Stimulated activated naive CD8-positive, alpha-beta T cell treated with anti-CD3 and anti-CD28 coated beads, Interleukin-15, amount 100 ng/mL, for 72 hours (primary cell): ENCODE data around the gene GAPDHS.
A peak's percentile ranks its signal among the peaks of the same experiment; 100 is the strongest.

Source experiments
- ATAC-seq: fragments of 150-1000 bp; cut with Tn5 transposase; 2 replicates; pipeline ENCODE4 v1.10.0; 2021; ENCODE audit warnings: mild to moderate bottlenecking, moderate library complexity
- DNase-seq, 2 donors: peaks; one replicate each; pipeline ENCODE4 v3.0.0; 2021 to 2022
- H3K27ac Mint-ChIP-seq, 2 donors: one replicate each; pipeline ENCODE4 v1.8.0; 2022; ENCODE audit warnings: mild to moderate bottlenecking in 2 of 2, mixed read lengths in 2 of 2, moderate library complexity in 2 of 2
- H3K27me3 Mint-ChIP-seq: one replicate; pipeline ENCODE4 v1.8.0; 2022; ENCODE audit warnings: mixed read lengths
- H3K4me1 Mint-ChIP-seq: one replicate; pipeline ENCODE4 v1.8.0; 2022; ENCODE audit warnings: mild to moderate bottlenecking, mixed read lengths
- H3K4me3 Mint-ChIP-seq, 2 donors: one replicate each; pipeline ENCODE4 v1.8.0; 2022; ENCODE audit warnings: mild to moderate bottlenecking in 2 of 2, mixed read lengths in 2 of 2, moderate library complexity in 1 of 2
- H3K9me3 Mint-ChIP-seq, 2 donors: one replicate each; pipeline ENCODE4 v1.8.0; 2022; ENCODE audit warnings: mixed read lengths in 2 of 2

The GAPDHS gene

DNA sequence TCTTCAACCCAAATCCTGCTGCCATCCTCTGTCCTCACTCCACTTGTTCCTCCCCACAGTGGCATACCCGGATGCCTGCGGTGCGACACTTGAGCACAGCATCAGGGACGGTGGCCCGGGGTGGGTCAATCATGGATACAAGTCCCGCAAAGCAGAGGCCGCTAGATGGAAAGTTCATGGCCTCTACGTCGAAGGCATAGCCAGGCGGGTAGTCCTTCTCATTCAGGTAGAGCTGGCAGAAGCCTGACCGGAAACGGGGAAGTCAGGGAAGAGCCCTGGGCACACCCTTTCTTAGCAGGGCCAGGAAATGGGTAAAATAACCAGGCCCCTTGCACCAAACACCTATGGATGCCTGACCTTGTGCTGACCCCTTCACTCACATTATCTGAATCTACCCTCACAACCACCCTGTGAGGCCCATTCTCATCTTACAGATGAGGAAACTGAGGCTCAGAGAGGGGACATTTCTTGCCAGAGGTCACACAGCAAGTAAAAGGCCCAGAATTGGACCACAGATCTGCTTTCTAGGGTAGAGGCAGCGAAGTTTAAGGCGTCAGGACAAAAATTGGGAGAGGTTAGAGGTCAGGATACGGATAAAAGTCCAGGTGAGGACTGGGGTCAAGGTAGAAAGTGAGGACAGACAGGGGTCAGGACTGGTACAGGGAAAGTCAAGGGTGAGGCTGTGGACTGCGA is 23.7 kb downstream of the GAPDHS start:
- Mint-ChIP-seq H3K4me1 (peaks cover 18% of the 10 kb centered on the region), H3K4me3 (peak overlapping the region; percentile 14 to 67), H3K27ac (no peak overlapping the region), H3K27me3 (peaks cover 65% of the 10 kb centered on the region), H3K9me3 (no peaks in the 10 kb centered on the region)
- DNase-seq (no peak), ATAC-seq (no peak)

DNA sequence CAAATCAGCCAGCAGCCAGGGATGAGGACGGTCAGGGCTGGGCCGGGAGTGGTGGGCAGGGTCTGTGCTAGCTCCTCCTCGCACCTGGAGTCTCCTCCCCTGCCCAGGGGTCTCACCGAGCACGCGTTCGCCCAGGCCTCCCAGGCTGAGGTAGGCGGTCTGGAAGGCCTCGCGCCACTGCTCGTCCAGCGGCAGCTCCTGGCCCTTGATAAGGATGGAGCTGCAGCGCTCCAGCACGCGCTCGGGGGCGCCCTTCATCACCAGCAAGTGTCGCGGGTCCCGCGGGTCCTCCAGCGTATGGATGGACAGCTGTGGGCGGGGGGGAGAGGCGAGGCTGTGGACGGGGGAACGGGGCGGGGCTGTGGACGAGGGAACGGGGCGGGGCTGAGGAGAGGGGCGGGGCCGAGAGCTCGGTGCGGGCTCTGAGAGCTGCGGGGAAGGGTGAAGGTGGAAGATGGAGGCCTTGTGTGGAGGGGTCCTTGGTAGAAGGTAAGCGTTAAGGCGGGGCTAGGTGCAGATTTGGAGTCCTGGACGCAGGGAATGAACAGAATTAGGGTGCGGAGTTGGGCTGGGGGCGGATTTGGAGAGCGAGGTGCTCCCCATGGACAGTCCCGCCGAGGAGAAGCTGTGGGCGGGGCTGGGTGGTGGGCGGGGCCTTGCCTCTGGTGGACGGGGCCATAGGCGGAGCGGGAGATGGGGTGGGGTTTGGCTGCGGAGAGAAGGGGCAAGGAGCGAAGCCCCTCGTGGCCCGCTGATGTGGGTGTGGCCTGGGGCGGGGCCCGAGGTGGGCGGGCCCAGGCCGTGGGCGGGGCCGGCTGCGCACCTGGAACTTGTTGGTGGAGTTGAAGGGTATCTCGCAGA is 24.5 kb downstream of the GAPDHS start:
- no peaks in the 10 kb centered on the region for H3K9me3 Mint-ChIP-seq
- peaks cover 18% of the 10 kb centered on the region for H3K4me1 Mint-ChIP-seq
- no peak overlapping the region for H3K27ac Mint-ChIP-seq
- peak; percentile 54 to 61 for DNase-seq
- ATAC-seq, result peak; percentile 72
- H3K27me3 Mint-ChIP-seq, result peaks cover 73% of the 10 kb centered on the region
- peak overlapping the region; percentile 83 to 88 for H3K4me3 Mint-ChIP-seq

DNA sequence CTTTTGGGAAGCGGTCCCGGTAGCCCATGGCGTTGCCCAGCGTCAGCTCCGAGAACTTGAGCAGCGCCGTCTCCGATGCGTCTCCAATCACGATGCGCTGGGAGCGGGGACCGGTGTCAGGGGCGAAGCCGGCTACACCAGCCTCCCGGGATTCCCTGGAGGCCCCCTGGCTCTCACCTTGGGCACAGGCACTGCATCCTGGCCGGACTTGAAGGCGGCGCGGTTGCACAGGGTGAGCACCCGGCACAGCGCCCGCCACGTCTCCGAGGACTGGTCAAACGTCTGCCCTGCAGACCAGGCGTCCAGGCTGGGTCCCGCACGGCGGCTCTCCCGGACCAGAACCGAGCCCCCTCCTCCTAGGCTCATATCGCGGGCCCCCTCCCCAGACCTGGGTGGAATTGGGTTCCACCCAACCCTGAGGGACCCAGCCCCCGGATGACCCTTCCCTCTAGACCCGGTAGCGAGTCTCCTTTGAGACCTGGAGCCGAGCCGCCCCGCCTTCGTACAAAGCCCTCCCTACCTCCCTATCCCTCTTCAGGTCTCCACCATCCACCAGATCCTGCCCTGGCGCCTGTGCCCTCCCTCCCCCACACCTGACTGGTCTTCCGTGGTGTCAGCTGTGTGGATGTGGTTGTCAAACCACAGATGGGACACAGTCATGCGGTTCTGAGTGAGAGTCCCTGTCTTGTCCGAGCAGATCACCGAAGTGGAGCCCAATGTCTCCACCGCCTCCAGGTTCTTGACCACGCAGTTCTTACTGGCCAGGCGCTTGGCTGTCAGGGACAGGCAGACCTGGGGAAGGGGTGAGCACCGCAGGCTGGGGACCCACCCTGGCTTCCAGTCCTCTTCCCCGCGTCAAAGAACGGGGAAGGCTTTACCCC is 25.4 kb downstream of the GAPDHS start:
- Mint-ChIP-seq H3K4me3 (peak overlapping the region; percentile 83 to 88), H3K27me3 (peaks cover 82% of the 10 kb centered on the region), H3K4me1 (peaks cover 18% of the 10 kb centered on the region), H3K9me3 (no peaks in the 10 kb centered on the region), H3K27ac (no peak overlapping the region)
- no peak for ATAC-seq
- no peak for DNase-seq

DNA sequence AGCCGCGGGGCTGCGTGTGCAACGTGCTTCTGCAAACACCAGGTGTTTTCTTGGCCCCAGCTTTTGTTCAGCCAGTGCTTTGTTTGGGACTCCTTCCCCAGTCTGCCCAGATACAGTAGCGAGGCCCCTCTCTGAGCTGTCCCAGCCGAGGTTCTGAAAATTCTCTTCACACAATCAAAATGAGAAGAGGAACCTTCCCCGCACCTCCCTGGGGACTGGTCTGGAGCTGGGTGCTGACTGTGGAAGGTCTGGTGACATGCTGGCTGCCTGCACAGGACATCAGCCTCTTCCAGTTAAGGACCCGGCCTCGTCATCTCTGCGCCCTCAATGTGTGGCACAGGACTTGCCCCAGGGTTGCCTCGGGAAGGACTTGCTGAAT is 26.0 kb downstream of the GAPDHS start:
- peaks cover 83% of the 10 kb centered on the region for H3K27me3 Mint-ChIP-seq
- ATAC-seq (no peak), DNase-seq (no peak)
- H3K4me3 Mint-ChIP-seq, result no peak overlapping the region
- no peak overlapping the region for H3K27ac Mint-ChIP-seq
- H3K4me1 Mint-ChIP-seq, result peaks cover 18% of the 10 kb centered on the region
- no peaks in the 10 kb centered on the region for H3K9me3 Mint-ChIP-seq

DNA sequence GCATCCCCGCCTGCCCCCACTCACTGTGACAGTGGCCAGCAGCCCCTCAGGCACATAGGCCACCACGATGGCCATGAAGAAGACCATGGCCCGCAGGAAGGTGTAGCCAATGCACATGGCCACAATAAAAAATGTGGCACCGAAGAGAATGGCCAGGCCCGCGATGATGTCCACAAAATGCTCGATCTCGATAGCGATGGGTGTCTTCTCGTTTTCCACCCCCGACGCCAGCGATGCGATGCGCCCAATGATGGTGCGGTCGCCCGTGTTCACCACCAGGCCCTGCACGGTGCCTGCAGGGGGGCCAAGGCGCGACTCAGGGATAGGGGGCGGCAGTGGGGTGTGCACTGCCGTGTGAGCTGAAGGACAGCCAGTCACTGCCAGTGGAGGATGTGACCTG is 26.5 kb downstream of the GAPDHS start:
- Mint-ChIP-seq H3K4me1 (peaks cover 18% of the 10 kb centered on the region), H3K27ac (no peak overlapping the region), H3K4me3 (no peak overlapping the region), H3K9me3 (no peaks in the 10 kb centered on the region), H3K27me3 (peaks cover 83% of the 10 kb centered on the region)
- no peak for DNase-seq
- ATAC-seq, result no peak

DNA sequence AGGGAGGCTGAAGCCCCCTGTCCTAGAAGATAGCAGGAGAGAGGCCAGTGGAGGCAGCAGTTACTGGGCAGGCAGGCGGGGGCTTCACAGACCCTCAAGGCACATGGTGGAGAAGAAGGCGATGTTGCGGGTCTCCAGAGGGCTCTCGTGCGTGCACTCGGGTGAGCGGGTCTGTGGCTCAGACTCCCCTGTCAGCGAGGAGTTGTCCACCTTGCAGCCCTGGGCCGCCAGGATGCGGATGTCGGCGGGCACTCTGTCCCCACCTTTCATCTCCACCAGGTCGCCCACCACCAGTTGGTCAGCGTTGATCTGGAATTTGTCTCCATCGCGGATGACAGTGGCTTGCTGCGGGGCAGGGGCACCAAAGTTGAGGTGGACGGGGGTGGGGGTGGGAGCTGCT is 27.0 kb downstream of the GAPDHS start:
- peaks cover 18% of the 10 kb centered on the region for H3K4me1 Mint-ChIP-seq
- peaks cover 86% of the 10 kb centered on the region for H3K27me3 Mint-ChIP-seq
- H3K4me3 Mint-ChIP-seq, result no peak overlapping the region
- H3K9me3 Mint-ChIP-seq, result no peaks in the 10 kb centered on the region
- DNase-seq (no peak), ATAC-seq (no peak)
- no peak overlapping the region for H3K27ac Mint-ChIP-seq

DNA sequence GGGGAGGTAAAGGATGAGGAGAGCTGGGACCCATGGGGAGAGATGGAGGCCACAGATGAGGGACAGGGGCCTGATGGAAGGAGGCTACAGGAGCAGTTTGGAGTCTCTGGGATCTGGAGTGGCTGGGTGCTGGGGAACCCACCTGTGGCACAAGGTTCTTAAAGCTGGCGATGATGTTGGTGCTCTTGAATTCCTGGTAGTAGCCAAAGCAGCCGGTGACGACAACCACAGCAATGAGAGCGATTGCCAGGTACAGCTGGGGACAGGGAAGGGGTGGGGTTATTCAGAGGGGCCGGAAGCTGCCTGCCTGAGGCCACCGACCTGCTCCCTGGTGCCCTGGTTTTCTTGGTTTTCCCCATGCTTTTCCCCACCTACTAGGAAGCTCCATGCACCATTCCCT is 27.4 kb downstream of the GAPDHS start:
- Mint-ChIP-seq H3K27ac (no peak overlapping the region), H3K4me1 (peaks cover 18% of the 10 kb centered on the region), H3K9me3 (no peaks in the 10 kb centered on the region), H3K4me3 (no peak overlapping the region), H3K27me3 (peaks cover 86% of the 10 kb centered on the region)
- no peak for DNase-seq
- ATAC-seq, result no peak

DNA sequence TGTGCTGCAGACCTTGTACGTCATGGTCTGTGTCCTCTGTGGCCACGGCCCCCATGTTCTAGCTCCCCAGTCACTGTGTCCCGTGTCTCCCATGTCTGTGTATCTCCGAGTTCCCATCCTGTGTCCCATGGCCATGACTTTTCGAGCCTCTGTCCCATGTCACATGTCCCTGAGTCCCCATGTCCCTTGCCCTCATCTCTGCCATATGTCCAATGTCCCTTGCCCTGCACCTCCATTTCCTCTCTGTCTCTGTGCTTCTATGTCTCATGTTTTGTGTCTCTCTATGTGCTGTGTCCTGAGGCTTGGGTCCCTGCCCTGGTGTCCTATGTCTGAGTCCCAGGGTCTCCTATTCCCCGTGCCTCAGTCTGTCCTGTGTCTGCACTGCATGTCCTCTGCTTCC is 28.2 kb downstream of the GAPDHS start:
- ATAC-seq, result no peak

DNA sequence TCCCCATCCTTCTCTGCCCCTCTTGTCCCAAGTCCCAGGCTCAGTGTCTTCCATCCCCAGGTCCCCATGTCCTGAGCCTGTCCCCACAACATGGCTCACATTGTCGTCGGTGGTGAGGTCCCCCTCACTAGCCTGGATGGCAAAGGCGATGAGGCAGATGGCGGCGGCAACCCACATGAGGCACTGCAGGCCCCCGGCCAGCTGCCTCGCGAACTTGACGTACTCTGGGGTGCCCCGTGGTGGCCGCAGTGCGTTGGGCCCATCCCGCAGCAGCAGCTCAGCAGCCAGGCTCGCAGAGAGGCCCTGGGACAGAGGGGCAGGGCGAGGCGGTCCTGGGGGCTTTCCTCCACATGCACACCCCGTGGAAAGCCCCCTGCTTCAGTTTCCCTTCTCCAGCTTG is 29.1 kb downstream of the GAPDHS start:
- Mint-ChIP-seq H3K4me1 (peaks cover 14% of the 10 kb centered on the region), H3K9me3 (no peaks in the 10 kb centered on the region), H3K4me3 (no peak overlapping the region), H3K27ac (no peak overlapping the region), H3K27me3 (peaks cover 76% of the 10 kb centered on the region)
- DNase-seq (no peak), ATAC-seq (no peak)

More for the DNA sequence above, 28.2 kb downstream of the GAPDHS start:
- Mint-ChIP-seq H3K4me3 (no peak overlapping the region), H3K4me1 (peaks cover 18% of the 10 kb centered on the region), H3K27me3 (peaks cover 78% of the 10 kb centered on the region), H3K27ac (no peak overlapping the region), H3K9me3 (no peaks in the 10 kb centered on the region)
- no peak for DNase-seq

DNA sequence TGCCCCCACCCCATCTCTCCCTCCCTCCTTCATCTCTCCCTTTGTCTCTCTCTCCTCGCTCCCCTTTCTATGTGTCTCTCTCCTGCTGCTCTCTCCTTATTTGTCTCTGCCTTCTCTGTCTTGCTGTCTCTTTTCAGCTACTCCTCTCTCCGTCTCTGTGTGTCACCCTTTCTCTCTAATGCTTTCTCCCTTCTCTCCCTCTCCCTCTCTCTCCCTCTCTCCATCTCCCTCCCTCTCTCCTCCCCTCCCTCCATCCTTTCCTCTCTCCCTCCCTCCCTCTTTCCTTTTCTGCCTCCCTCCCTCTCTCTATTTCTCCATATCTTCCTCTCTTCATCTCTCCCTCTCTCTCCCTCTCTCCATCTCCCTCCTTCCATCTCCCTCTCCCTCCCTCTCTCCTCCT is 29.5 kb downstream of the GAPDHS start:
- Mint-ChIP-seq H3K4me1 (peaks cover 9% of the 10 kb centered on the region), H3K27ac (no peak overlapping the region), H3K9me3 (no peaks in the 10 kb centered on the region), H3K4me3 (no peak overlapping the region), H3K27me3 (peaks cover 76% of the 10 kb centered on the region)
- DNase-seq, result no peak
- ATAC-seq, result no peak

DNA sequence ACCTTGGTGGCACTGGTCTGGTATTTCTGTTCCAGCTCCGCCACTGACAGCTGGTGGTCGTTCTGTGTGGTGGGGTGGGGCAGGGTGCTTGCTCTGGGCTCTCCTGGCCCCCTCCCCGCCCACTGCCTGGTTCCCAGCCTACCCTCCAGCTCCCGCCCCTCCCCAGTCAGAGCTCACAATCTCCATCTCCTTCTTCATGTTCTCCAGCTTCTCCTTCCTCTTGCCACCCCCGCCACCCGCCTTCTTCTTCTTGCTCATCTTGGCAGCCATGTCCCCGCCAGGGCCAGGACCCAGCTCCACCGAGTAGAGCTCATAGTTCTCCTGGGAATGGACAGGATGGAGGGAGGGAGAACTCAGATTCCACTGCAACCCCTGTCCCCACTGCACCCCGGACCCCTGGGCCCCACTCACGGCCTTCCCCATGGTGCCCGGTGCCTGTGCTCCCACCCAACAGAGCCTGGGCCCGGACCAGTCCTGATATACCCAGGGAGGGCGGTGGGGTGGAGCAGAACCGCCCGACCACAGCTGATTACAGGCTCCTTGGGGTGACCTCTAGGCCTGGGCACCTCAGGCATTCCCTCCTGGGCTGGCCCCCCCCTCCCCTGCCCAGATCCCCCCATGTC is 30.1 kb downstream of the GAPDHS start, which contains the start of gene ATP4A:
ATP4A (minus strand) TSS at position 452 of the 623 bp plus-strand sequence; CDS start at position 423, 29 bp downstream.
- Mint-ChIP-seq H3K9me3 (no peaks in the 10 kb centered on the region), H3K4me3 (no peak within 1 kb of the TSS), H3K27ac (no peak within 1 kb of the TSS), H3K4me1 (peaks cover 6% of the 10 kb centered on the region), H3K27me3 (peaks cover 74% of the 10 kb centered on the region)
- no peak for DNase-seq
- ATAC-seq, result peak; percentile 29

DNA sequence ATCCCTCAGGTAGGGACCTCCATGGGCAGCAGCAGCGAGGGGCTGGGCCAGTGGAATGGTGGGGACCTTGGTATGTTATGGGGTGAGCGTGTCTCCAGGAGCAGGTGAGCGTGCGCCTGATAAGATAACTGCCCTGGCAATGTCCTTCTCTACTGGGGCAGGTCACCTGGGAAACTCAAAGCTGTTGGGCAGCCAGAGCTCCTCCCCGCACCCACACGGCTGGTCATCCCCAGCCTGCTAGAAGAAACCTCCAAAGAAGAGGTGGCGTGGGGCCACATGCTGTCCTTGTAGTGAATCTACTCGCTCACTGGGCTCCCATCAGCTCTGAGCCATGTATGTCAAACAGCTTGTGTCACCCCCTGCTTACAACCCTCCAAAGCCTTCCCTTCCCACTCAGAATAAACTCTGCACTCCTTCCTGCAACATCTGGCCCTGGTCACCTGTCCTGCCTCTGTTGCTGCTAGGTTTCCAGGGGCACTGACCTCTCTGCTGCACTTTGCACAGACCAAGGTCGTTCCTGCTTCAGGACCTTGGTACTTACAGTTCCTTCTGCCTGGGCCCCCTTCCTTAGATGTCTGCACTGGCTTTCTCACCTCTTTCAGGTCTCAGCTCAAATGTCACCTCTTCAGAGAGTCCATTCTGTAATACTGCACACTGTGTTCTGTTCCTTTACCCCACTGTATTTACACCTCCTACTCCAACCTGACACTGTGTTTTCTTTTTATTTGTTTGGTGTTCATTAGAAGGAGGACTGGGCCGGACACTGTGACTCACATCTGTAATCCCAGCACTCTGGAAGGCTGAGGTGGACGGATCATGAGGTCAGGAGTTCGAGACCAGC is 32.0 kb downstream of the GAPDHS start:
- Mint-ChIP-seq H3K4me3 (no peak overlapping the region), H3K9me3 (no peaks in the 10 kb centered on the region), H3K27me3 (peaks cover 59% of the 10 kb centered on the region), H3K4me1 (no peaks in the 10 kb centered on the region), H3K27ac (peak overlapping the region in 1 of 2 donors; percentile 9)
- no peak for ATAC-seq
- DNase-seq, result no peak

DNA sequence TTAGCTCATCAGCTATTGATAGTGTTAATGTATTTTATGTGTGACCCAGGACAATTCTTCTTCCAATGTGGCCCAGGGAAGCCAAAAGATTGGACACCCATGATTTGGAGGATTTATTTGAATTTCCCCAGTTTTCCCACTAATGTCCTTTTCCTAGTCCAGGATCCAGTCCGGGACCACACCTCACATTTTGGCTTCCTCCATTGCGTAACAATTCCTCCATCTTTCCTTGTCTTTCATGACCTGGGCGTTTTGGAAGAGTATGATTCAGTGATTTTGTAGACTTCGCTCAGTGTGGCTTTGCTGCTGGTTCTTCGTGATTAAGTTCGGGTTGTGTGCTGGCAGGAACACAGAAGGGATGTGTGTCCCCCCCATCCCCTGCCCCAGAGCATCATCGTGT is 33.5 kb downstream of the GAPDHS start:
- ATAC-seq, result no peak
- Mint-ChIP-seq H3K27me3 (peaks cover 59% of the 10 kb centered on the region), H3K9me3 (no peaks in the 10 kb centered on the region), H3K27ac (no peak overlapping the region), H3K4me1 (no peaks in the 10 kb centered on the region), H3K4me3 (no peak overlapping the region)
- no peak for DNase-seq

DNA sequence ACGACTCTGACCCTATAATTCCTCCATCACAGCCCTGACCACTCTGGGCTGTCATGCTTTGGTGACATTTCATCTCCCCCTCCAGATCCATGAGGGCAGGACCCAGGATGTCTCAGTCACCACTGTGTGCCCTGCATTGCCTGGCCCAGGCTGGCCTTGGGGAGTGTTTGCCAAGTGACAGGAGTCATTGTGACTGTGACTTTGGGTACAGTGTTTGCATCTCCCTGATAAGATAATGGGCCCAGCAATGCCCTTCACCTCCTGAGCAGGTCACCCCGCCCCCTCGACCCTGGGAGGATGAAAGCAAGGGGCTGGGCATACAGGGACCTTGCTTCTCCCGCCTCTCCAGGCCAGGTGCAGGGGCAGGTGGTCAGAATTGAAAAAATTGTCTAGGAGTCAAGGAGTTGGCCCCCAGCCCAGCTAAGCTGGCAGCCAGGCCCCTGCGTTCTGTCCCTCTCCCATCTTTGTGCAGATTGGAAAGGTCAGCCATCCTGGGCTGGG is 36.1 kb downstream of the GAPDHS start:
- Mint-ChIP-seq H3K27ac (no peak overlapping the region), H3K27me3 (peaks cover 40% of the 10 kb centered on the region), H3K4me3 (no peak overlapping the region), H3K4me1 (no peaks in the 10 kb centered on the region), H3K9me3 (no peaks in the 10 kb centered on the region)
- DNase-seq (no peak), ATAC-seq (no peak)
